NCI-H774 (cell line): ENCODE results near the gene CEBPE.

ENCODE experiments used
- DNase-seq: peaks from one replicate; lab custom pipeline; 2025; lab: John Stamatoyannopoulos, UW

The CEBPE gene

GRCh38 chr14:23076785-23077408 is 42.2 kb downstream of the CEBPE start:
- no peak for DNase-seq

- DNase-seq, result no peak
These were observed 44.1 kb downstream of the CEBPE start for GRCh38 chr14:23074906-23075305.

GRCh38 chr14:23071921-23072539 is 47.0 kb downstream of the CEBPE start:
- DNase-seq, result no peak

GRCh38 chr14:23071244-23071920 is 47.7 kb downstream of the CEBPE start:
- DNase-seq, result no peak

- no peak for DNase-seq
These were observed 48.6 kb downstream of the CEBPE start for GRCh38 chr14:23070262-23071129.

- DNase-seq, result no peak
These were observed 49.6 kb downstream of the CEBPE start for GRCh38 chr14:23069413-23069806.

GRCh38 chr14:23068789-23069412 is 50.2 kb downstream of the CEBPE start:
- DNase-seq, result no peak

GRCh38 chr14:23067847-23068788 is 50.9 kb downstream of the CEBPE start:
- DNase-seq, result no peak
